IMR-90 (cell line): ENCODE results near the gene PRAMEF5. TPM values are rescaled to one million over a fixed set of nuclear protein-coding genes. Genes with fewer than 3 reads are reported as not detected.
"Not testable (repeated sequence)": the region's sequence is repeated elsewhere in the genome, so short reads cannot be mapped to it uniquely, and the experiment has no call there.

ENCODE experiments used
- ATAC-seq: fragments of 200-7000 bp; cut with Tn5 transposase; 2 replicates; pipeline ENCODE4 v1.9.1; 2020; ENCODE audit warnings: low read depth, mild to moderate bottlenecking, moderate library complexity
- BruUV-seq: library from RNA; stranded (reverse); fragments of 400-500 nt; replicated peaks from 2 replicates; lab custom pipeline; 2021; lab: Mats Ljungman, UMichigan
- CTCF ChIA-PET: fragments of 300-600 bp; formaldehyde crosslinking; extraction: SDS; loops from one replicate; lab custom pipeline; 2021; ENCODE audit warnings: antibody characterized with exemption; lab: Yijun Ruan, JAX
- POLR2A ChIA-PET: fragments of 300-600 bp; sonication (Branson Sonifier 250); formaldehyde crosslinking; loops from one replicate; lab custom pipeline; 2022; ENCODE audit warnings: antibody characterized with exemption; ENCODE audit not compliant: unreplicated experiment; lab: Charles Lee
- DNase-seq: peaks from one replicate; pipeline ENCODE4 v3.0.0; 2013
- H2AFZ ChIP-seq: replicated peaks from 2 replicates; pipeline ENCODE3; 2013; ENCODE audit warnings: low read length, mild to moderate bottlenecking; ENCODE audit not compliant: poor library complexity
- H2AK5ac ChIP-seq: 2 replicates; pipeline ENCODE4 v1.6.1; 2013; ENCODE audit warnings: low read depth, low read length, inconsistent platforms
- H2AK9ac ChIP-seq: replicated peaks from 2 replicates; pipeline ENCODE3; 2013; ENCODE audit warnings: mild to moderate bottlenecking, low read depth, low read length, moderate library complexity; ENCODE audit not compliant: poor library complexity
- H2BK120ac ChIP-seq: 2 replicates; pipeline ENCODE4 v1.6.1; 2013; ENCODE audit warnings: low read depth, low read length, inconsistent platforms
- H2BK15ac ChIP-seq: 3 replicates; pipeline ENCODE4 v1.6.1; 2013; ENCODE audit warnings: low read depth, low read length, inconsistent platforms
- H2BK20ac ChIP-seq: 2 replicates; pipeline ENCODE4 v1.6.1; 2013; ENCODE audit warnings: low read depth, mild to moderate bottlenecking, inconsistent platforms, low read length, moderate library complexity
- H2BK5ac ChIP-seq: 2 replicates; pipeline ENCODE4 v1.6.1; 2013; ENCODE audit warnings: mild to moderate bottlenecking, low read depth, low read length, inconsistent platforms; ENCODE audit not compliant: poor library complexity, severe bottlenecking
- H3K14ac ChIP-seq: replicated peaks from 2 replicates; pipeline ENCODE4 v1.6.1; 2013; ENCODE audit warnings: low read depth, low read length, inconsistent platforms
- H3K18ac ChIP-seq: 2 replicates; pipeline ENCODE4 v1.6.1; 2013; ENCODE audit warnings: low read depth, low read length, control low read depth
- H3K23ac ChIP-seq: 2 replicates; pipeline ENCODE4 v1.6.1; 2013; ENCODE audit warnings: low read depth, low read length, inconsistent platforms
- H3K27ac ChIP-seq: 2 replicates; pipeline ENCODE4 v1.5.1; 2013; ENCODE audit warnings: mild to moderate bottlenecking, control low read depth, low read length; ENCODE audit not compliant: insufficient read depth
- H3K27me3 ChIP-seq: 2 replicates; pipeline ENCODE4 v1.6.1; 2013; ENCODE audit warnings: low read length; ENCODE audit not compliant: control insufficient read depth, insufficient read depth
- H3K36me3 ChIP-seq: 2 replicates; pipeline ENCODE4 v1.6.1; 2013; ENCODE audit warnings: low read length, mixed read lengths; ENCODE audit not compliant: control insufficient read depth, insufficient read depth
- H3K4ac ChIP-seq: 2 replicates; pipeline ENCODE4 v1.6.1; 2013; ENCODE audit warnings: low read depth, low read length, inconsistent platforms
- H3K4me1 ChIP-seq: 2 replicates; pipeline ENCODE4 v1.6.1; 2013; ENCODE audit warnings: low read length, mixed read lengths; ENCODE audit not compliant: control insufficient read depth, insufficient read depth
- H3K4me2 ChIP-seq: 2 replicates; pipeline ENCODE4 v1.6.1; 2013; ENCODE audit warnings: low read depth, mild to moderate bottlenecking, control low read depth, low read length, moderate library complexity
- H3K4me3 ChIP-seq: 2 replicates; pipeline ENCODE4 v1.5.1; 2013; ENCODE audit warnings: low read depth, mild to moderate bottlenecking, control low read depth, low read length, moderate library complexity; ENCODE audit not compliant: insufficient read depth
- H3K56ac ChIP-seq: 2 replicates; pipeline ENCODE4 v1.6.1; 2013; ENCODE audit warnings: low read length, inconsistent platforms; ENCODE audit not compliant: insufficient read depth; ENCODE audit errors: extremely low read depth
- H3K79me1 ChIP-seq, 2 experiments: 2 replicates each; pipeline ENCODE4 v1.6.1; 2013; ENCODE audit warnings: low read length in 2 of 2, inconsistent platforms in 1 of 2, low read depth in 1 of 2
- H3K9ac ChIP-seq: 2 replicates; pipeline ENCODE4 v1.6.1; 2013; ENCODE audit warnings: low read depth, low read length, control low read depth
- H3K9me1 ChIP-seq: 2 replicates; pipeline ENCODE4 v1.6.1; 2013; ENCODE audit warnings: low read length, inconsistent platforms; ENCODE audit not compliant: insufficient read depth
- H3K9me3 ChIP-seq: 2 replicates; pipeline ENCODE4 v1.6.1; 2013; ENCODE audit warnings: low read length; ENCODE audit not compliant: control insufficient read depth, insufficient read depth
- H4K20me1 ChIP-seq: 2 replicates; pipeline ENCODE4 v1.6.1; 2013; ENCODE audit warnings: low read length, inconsistent platforms; ENCODE audit not compliant: insufficient read depth
- H4K5ac ChIP-seq: 2 replicates; pipeline ENCODE4 v1.6.1; 2013; ENCODE audit warnings: mild to moderate bottlenecking, low read depth, low read length, control low read depth
- H4K8ac ChIP-seq, 2 experiments: 2 replicates each; pipeline ENCODE4 v1.6.1; 2013; ENCODE audit warnings: low read depth in 2 of 2, low read length in 2 of 2, control low read depth in 1 of 2, inconsistent platforms in 1 of 2
- H4K91ac ChIP-seq: 2 replicates; pipeline ENCODE4 v1.6.1; 2013; ENCODE audit warnings: low read depth, low read length, inconsistent platforms; ENCODE audit not compliant: insufficient read depth
- whole genome bisulfite sequencing, 2 experiments: methylation state at CpG; one replicate each; pipeline versions ENCODE4 v1.1.5 to v1.1.7; 2013; ENCODE audit warnings: missing lambda C conversion rate in 2 of 2; ENCODE audit not compliant: insufficient read length in 1 of 2; ENCODE audit errors: extremely low coverage in 2 of 2; 5-methylcytosine and 5-hydroxymethylcytosine counted together
- dilution Hi-C: fragments of 300-500 bp; cut with HindIII; formaldehyde crosslinking; loops from one replicate; pipeline ENCODE4 v1.14.3; 2018; ENCODE audit warnings: low sequenced_read_pairs; ENCODE audit not compliant: unreplicated experiment
- in situ Hi-C: fragments of 300-500 bp; cut with MboI; formaldehyde crosslinking; loops from 3 replicates; pipeline ENCODE4 v1.14.3; 2019; ENCODE audit warnings: low sequenced_read_pairs, inconsistent platforms, mixed read lengths
- intact Hi-C: fragments of 100-400 bp; cut with micrococcal nuclease; formaldehyde crosslinking; loops from 2 replicates; pipeline ENCODE4 v1.10.0; 2022
- polyA plus RNA-seq, 3 experiments: library from polyadenylated mRNA; depleted of rRNA; stranded (reverse); fragments of >200 nt; gene quantifications; 2 replicates each; pipeline ENCODE4 v1.2.3, GENCODE V29; 2012; ENCODE audit warnings: low replicate concordance in 1 of 3
- total RNA-seq: library from RNA; depleted of rRNA; stranded (reverse); fragments of >200 nt; gene quantifications from 2 replicates; pipeline ENCODE4 v1.2.3, GENCODE V29; 2012

PRAMEF5 gene
- total and polyA plus RNA-seq, 2 of the 4 experiments (the other 2 are of a cell fraction) = not detected

- BruUV-seq, H2AFZ ChIP-seq, H2AK9ac ChIP-seq, H4K8ac ChIP-seq, H3K4me3 ChIP-seq, CTCF ChIA-PET, H3K18ac ChIP-seq, H3K14ac ChIP-seq, H4K91ac ChIP-seq, POLR2A ChIA-PET, ATAC-seq, H3K79me1 ChIP-seq, H3K27me3 ChIP-seq, H2AK5ac ChIP-seq, H2BK120ac ChIP-seq, H3K4me1 ChIP-seq, dilution Hi-C loops, in situ Hi-C loops, H3K23ac ChIP-seq, H3K4ac ChIP-seq, H2BK20ac ChIP-seq, H2BK5ac ChIP-seq, H4K5ac ChIP-seq, H3K9ac ChIP-seq, intact Hi-C loops, H3K36me3 ChIP-seq, H3K4me2 ChIP-seq, H3K9me1 ChIP-seq, DNase-seq, H3K27ac ChIP-seq, H3K56ac ChIP-seq, H4K20me1 ChIP-seq, H2BK15ac ChIP-seq: not testable (repeated sequence)
- WGBS, 2 experiments = 28% methylated on average over 3 of the region's 8 CpGs; no CpG with 5 or more reads in 1 of the 2 experiments
- H3K9me3 ChIP-seq = peaks cover 12% of the 10 kb centered on the region; the same call in 1 of the 2 replicates
These were observed 26.5 kb upstream of the PRAMEF5 start for GRCh38 chr1:13227271-13228055.
